Islet precursor cell (in vitro differentiated cells): Measurements from ENCODE around the gene MBOAT2.
"Not testable (repeated sequence)": the region's sequence is repeated elsewhere in the genome, so short reads cannot be mapped to it uniquely, and the experiment has no call there.

Source experiments
- DNase-seq: peaks from one replicate; pipeline ENCODE4 v3.0.0-alpha.2; 2018

MBOAT2 gene

GRCh38 chr2:8938384-8938783 is 65.1 kb downstream of the MBOAT2 start:
- DNase-seq: no peak

- no peak for DNase-seq
These were observed 67.5 kb downstream of the MBOAT2 start for GRCh38 chr2:8935982-8936381.

- no peak for DNase-seq
These were observed 69.1 kb downstream of the MBOAT2 start for GRCh38 chr2:8934338-8934737.

- DNase-seq: no peak
These were observed 70.8 kb downstream of the MBOAT2 start for GRCh38 chr2:8932702-8933101.

- not testable (repeated sequence) for DNase-seq
These were observed 73.3 kb downstream of the MBOAT2 start for GRCh38 chr2:8930185-8930584.

GRCh38 chr2:8929128-8929527 is 74.4 kb downstream of the MBOAT2 start:
- no peak for DNase-seq

- no peak for DNase-seq
These were observed 75.7 kb downstream of the MBOAT2 start for GRCh38 chr2:8927510-8928455.

- no peak for DNase-seq
These were observed 77.1 kb downstream of the MBOAT2 start for GRCh38 chr2:8926356-8926755.

- no peak for DNase-seq
These were observed 78.1 kb downstream of the MBOAT2 start for GRCh38 chr2:8925411-8925810.

GRCh38 chr2:8923183-8923582 is 80.3 kb downstream of the MBOAT2 start:
- no peak for DNase-seq

- DNase-seq: no peak
These were observed 81.1 kb downstream of the MBOAT2 start for GRCh38 chr2:8922431-8922830.

GRCh38 chr2:8918412-8918811 is 85.1 kb downstream of the MBOAT2 start:
- no peak for DNase-seq

GRCh38 chr2:8915941-8916340 is 87.5 kb downstream of the MBOAT2 start:
- DNase-seq: no peak

- DNase-seq: not testable (repeated sequence)
These were observed 89.7 kb downstream of the MBOAT2 start for GRCh38 chr2:8913767-8914166.

- DNase-seq: no peak
These were observed 95.7 kb downstream of the MBOAT2 start for GRCh38 chr2:8907764-8908288.

GRCh38 chr2:8903924-8904323 is 99.6 kb downstream of the MBOAT2 start:
- not testable (repeated sequence) for DNase-seq

GRCh38 chr2:8902757-8903156 is 100.7 kb downstream of the MBOAT2 start:
- DNase-seq: not testable (repeated sequence)

- DNase-seq: not testable (repeated sequence)
These were observed 106.3 kb downstream of the MBOAT2 start for GRCh38 chr2:8897206-8897605.

- DNase-seq: not testable (repeated sequence)
These were observed 106.8 kb downstream of the MBOAT2 start for GRCh38 chr2:8896671-8897070.

- DNase-seq: not testable (repeated sequence)
These were observed 108.2 kb downstream of the MBOAT2 start for GRCh38 chr2:8895087-8895912.

GRCh38 chr2:8893978-8894820 is 109.3 kb downstream of the MBOAT2 start:
- DNase-seq: no peak

- no peak for DNase-seq
These were observed 110.0 kb downstream of the MBOAT2 start for GRCh38 chr2:8893474-8893873.

- DNase-seq: no peak
These were observed 111.4 kb downstream of the MBOAT2 start for GRCh38 chr2:8892111-8892510.
